CD4-positive, alpha-beta T cell treated with Interleukin-4 for 1 hour (primary cell): Measurements from ENCODE around the gene KCNH4.
"Not testable (repeated sequence)": the region's sequence is repeated elsewhere in the genome, so short reads cannot be mapped to it uniquely, and the experiment has no call there.

Source experiments
- DNase-seq, 2 donors: peaks; one replicate each; pipeline ENCODE4 v3.0.0-alpha.2; 2020 to 2022

KCNH4 gene

GRCh38 chr17:42193969-42194899, 13.3 kb upstream of the KCNH4 start, which contains the start of gene GHDC:
TSS of gene GHDC (minus strand) at chr17:42194494. CDS start at chr17:42193581, 913 bp downstream.
- peak; percentile 82 for DNase-seq

GRCh38 chr17:42193216-42193968, 12.4 kb upstream of the KCNH4 start:
- no peak for DNase-seq

GRCh38 chr17:42192189-42193126, 11.5 kb upstream of the KCNH4 start:
- no peak for DNase-seq

DNA sequence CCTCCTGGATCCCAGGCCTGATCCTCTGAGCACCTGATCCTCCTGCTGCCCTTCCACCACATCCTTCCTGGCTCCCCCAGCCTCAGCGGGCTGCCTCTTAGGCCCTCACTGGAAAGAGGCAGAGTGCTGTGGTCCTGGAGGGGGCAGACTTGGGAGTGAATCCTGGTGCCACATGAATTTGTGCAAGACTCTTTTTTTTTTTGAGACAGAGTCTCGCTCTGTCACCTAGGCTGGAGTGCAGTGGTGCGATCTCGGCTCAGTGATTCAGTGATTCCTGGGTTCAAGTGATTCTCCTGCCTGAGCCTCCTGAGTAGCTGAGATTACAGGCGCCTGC, 10.3 kb upstream of the KCNH4 start:
- DNase-seq, result no peak

GRCh38 chr17:42190491-42191274, 9.7 kb upstream of the KCNH4 start:
- DNase-seq, result no peak

DNA sequence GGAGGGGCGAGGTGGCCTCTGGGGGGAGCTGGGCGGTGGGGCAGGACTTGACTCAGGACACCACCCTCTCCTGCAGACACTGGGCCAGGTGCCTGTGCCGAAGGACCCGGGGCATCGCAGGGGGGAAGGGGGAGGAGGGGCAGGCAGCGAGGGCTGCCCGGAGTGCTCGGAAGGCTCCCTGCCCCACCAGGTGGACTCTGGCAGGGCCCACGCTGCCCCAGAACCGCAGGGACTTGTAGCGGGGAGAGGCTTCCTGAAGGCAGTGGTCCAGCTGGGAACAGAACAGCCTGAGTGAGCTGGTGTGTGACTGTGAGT, 8.7 kb upstream of the KCNH4 start:
- DNase-seq, result no peak

DNA sequence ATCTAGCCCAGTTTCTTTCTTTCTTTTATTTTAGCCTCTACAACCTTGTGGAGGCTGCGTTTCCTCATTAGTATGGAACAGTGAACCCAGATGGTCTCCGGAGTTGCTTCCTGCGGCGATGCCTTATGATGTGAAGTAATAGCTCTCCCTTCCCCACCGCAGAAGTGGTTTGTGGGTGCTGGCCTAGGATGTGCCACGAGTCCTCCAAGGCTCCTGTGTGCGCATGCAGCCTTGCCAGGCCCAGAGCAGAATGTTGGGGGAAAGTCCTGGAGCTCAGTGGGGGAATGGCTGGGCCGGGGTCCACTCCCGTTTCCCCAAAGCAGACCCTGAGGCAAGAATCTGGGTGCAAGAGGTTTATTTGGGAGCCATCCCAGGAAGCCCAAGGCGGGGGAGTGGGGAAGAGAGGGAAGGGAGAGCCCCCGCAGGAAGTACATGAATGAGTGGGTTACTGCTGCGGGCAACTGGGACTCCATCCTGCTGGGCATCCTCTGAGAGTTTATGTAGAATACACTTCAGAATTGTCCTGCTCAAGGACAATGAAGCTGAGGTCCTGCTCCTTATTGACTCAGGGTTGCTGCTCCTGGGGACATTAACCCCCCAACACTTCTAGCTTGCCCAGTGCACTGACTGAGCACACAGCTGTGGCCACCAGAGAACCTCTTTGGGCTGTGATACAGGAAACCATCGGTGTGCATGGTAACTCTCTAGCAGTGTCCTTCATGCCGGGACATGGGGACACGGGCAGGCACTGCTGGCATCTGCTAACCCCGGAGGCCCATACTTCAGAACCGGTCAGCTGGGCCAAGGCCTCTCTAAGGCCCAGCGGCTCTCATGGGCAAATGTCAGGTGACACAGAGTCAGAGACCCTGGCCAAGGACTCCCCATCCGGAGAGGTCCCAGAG, 8.1 kb upstream of the KCNH4 start:
- DNase-seq, result no peak

DNA sequence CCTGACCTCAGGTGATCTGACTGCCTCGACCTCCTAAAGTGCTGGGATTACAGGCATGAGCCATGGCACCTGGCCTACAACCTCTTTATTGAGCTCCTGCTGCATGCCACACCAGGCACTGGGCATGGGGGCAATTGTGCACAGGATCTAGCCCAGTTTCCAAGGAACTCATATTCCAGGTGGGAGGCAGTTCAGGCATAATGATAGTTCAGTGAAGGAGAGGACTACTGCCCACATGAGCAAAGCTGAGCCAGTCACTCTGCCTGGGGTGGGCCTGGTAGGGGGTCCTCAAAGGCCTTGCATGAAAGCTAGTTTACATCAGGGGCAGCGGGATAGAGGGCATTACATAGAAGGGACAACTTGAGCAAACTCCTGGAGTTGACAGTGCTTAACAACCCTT, 6.9 kb upstream of the KCNH4 start:
- no peak for DNase-seq

- DNase-seq, result not testable (repeated sequence)
Observed at GRCh38 chr17:42186191-42186590, 5.2 kb upstream of the KCNH4 start.

DNA sequence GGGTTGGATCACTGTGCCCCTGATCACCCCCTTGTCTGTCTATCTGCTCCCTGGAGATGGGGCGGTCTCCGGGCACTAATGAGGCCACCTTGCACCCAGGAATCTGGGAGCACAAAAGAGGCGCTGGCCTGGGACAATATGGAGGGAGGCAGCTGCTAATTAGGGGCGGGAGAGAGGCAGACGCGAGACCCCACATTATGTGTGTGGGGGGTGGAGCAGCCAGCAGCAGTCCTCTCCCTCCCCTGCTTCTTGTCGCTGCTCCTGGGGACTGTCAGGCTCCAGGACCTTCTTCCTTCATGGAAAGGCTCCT, 4.6 kb upstream of the KCNH4 start:
- DNase-seq, result no peak

GRCh38 chr17:42184713-42185620, 4.0 kb upstream of the KCNH4 start, which contains the start of gene HCRT:
TSS of gene HCRT (minus strand) at chr17:42185452. CDS start at chr17:42185365, 87 bp downstream.
- no peak for DNase-seq

GRCh38 chr17:42183741-42184711, 3.1 kb upstream of the KCNH4 start:
- DNase-seq, result peak; percentile 76 to 81

- no peak for DNase-seq
Observed at GRCh38 chr17:42182927-42183734, 2.2 kb upstream of the KCNH4 start.

- no peak for DNase-seq
Observed at GRCh38 chr17:42181851-42182207, 887 bp upstream of the KCNH4 start.

DNA sequence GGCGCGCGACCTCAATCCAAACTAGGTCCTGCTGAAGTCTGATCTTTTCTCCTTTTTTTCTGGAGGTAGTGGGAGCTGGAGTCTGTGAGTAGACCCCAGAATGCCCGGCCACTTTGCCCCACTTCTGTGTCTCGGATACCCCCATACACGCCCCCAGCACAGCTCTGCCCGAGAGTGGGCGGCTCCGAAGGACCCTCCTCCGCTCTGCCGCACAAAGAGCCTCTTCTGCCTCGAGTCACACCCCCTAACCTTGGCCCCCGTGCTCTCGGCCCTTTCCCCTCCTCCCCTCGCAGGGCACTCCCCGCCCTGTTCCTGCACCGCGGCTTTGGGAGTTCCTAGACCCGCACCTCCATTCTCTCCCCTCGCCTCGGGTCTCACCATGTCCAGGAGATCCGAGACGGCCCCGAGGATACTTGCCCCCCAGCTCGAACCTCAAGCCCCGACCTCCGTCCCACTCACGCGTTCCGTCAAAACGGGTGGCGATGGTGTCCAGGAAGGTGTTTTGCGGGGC, 476 bp downstream of the KCNH4 start:
- no peak for DNase-seq

GRCh38 chr17:42179911-42180410, 981 bp downstream of the KCNH4 start:
- DNase-seq, result peak in 1 of 2 donors; percentile 30

GRCh38 chr17:42179335-42179734, 1.6 kb downstream of the KCNH4 start:
- DNase-seq, result no peak

DNA sequence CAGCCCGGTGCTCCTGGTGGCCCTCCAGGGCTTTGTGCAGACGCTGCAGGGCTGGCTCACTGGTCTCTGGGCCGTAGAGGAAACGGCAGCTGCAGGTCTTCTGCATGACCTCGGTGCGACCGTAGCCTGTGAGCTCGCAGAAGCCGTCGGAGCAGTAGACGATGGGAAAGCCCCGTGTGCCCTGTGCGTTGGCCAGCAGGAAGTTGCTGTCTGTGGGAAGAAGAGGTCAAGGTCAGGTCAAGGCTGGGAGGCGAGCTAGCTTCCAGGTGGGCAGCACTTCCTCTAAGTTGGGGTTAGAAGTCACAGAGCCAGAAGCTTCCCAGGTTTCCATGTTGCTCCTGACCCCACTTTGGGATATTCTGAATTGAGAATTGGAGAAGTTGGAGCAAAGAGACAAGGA, 2.1 kb downstream of the KCNH4 start:
- peak; percentile 42 to 63 for DNase-seq
